ENCODE measurements around the gene GRK4. TPM values are rescaled to one million over a fixed set of nuclear protein-coding genes. Genes with fewer than 3 reads are reported as not detected.
A peak's percentile ranks its signal among the peaks of the same experiment; 100 is the strongest.

The GRK4 gene
- total RNA-seq, 1 experiment from 2014 or later: 4.5 TPM

- Mint-ChIP-seq H3K9me3 (ENCODE audit: unreplicated experiment) (no peaks in the 10 kb centered on the region), H3K27ac (ENCODE audit: low read depth, unreplicated experiment) (no peak overlapping the region), H3K4me3 (ENCODE audit: unreplicated experiment) (no peak overlapping the region), H3K4me1 (ENCODE audit: insufficient read depth, unreplicated experiment) (peaks cover 7% of the 10 kb centered on the region), H3K36me3 (ENCODE audit: insufficient read depth, unreplicated experiment) (peaks cover 14% of the 10 kb centered on the region), H3K27me3 (ENCODE audit: insufficient read depth, unreplicated experiment) (no peaks in the 10 kb centered on the region)
- no peak for DNase-seq (ENCODE audit: unreplicated experiment)
- ChIA-PET POLR2A (no interaction called here), CTCF (interaction anchor here (0.6 to 2.7 kb wide), 4 partner anchors 9 to 114 kb away, joined by 3 to 15 read pairs (median 4); no protein-coding TSS in a partner anchor)
- intact Hi-C loops (cut with micrococcal nuclease): no loop called here
- no peak for TF ChIP-seq CTCF (IDR thresholded peaks at IDR 0.05; ENCODE audit: unreplicated experiment)
- BruUV-seq (replicated peaks): no TSS peak
Observed at GRCh38 chr4:2968381-2968780, 5.0 kb downstream of the GRK4 start.

GRCh38 chr4:2971275-2971674, 7.9 kb downstream of the GRK4 start:
- H3K36me3 Mint-ChIP-seq (ENCODE audit: insufficient read depth, unreplicated experiment): peaks cover 4% of the 10 kb centered on the region
- H3K4me3 Mint-ChIP-seq (ENCODE audit: unreplicated experiment): no peak overlapping the region
- ChIA-PET POLR2A (no interaction called here), CTCF (no interaction called here)
- no peak for DNase-seq (ENCODE audit: unreplicated experiment)
- no peaks in the 10 kb centered on the region for H3K27me3 Mint-ChIP-seq (ENCODE audit: insufficient read depth, unreplicated experiment)
- H3K4me1 Mint-ChIP-seq (ENCODE audit: insufficient read depth, unreplicated experiment): no peaks in the 10 kb centered on the region
- BruUV-seq (replicated peaks): no TSS peak
- TF ChIP-seq CTCF (IDR thresholded peaks at IDR 0.05; ENCODE audit: unreplicated experiment): no peak
- intact Hi-C loops (cut with micrococcal nuclease): no loop called here
- H3K9me3 Mint-ChIP-seq (ENCODE audit: unreplicated experiment): no peaks in the 10 kb centered on the region
- H3K27ac Mint-ChIP-seq (ENCODE audit: low read depth, unreplicated experiment): no peak overlapping the region

GRCh38 chr4:2977211-2978088, 14.1 kb downstream of the GRK4 start:
- peak overlapping the region; percentile 84 for H3K27ac Mint-ChIP-seq (ENCODE audit: low read depth, unreplicated experiment)
- H3K27me3 Mint-ChIP-seq (ENCODE audit: insufficient read depth, unreplicated experiment): peaks cover 3% of the 10 kb centered on the region
- no peaks in the 10 kb centered on the region for H3K9me3 Mint-ChIP-seq (ENCODE audit: unreplicated experiment)
- CTCF ChIA-PET: interaction anchor here (0.6 to 8.3 kb wide), 33 partner anchors 9 to 110 kb away, joined by 3 to 80 read pairs (median 4); partner anchors contain the start of genes GRK4 and NOP14
- DNase-seq (ENCODE audit: unreplicated experiment): peak; percentile 57
- intact Hi-C loops (cut with micrococcal nuclease): loop anchor here (1.0 kb wide), 1 partner anchor 60 kb away; no protein-coding TSS in a partner anchor
- H3K4me3 Mint-ChIP-seq (ENCODE audit: unreplicated experiment): no peak overlapping the region
- no peak for TF ChIP-seq CTCF (IDR thresholded peaks at IDR 0.05; ENCODE audit: unreplicated experiment)
- peaks cover 6% of the 10 kb centered on the region for H3K4me1 Mint-ChIP-seq (ENCODE audit: insufficient read depth, unreplicated experiment)
- BruUV-seq (replicated peaks): no TSS peak
- peaks cover 4% of the 10 kb centered on the region for H3K36me3 Mint-ChIP-seq (ENCODE audit: insufficient read depth, unreplicated experiment)
- POLR2A ChIA-PET: interaction anchor here (0.6 to 6.4 kb wide), 8 partner anchors 12 to 111 kb away, joined by 3 to 55 read pairs (median 3); partner anchors contain the start of genes GRK4 and NOP14

GRCh38 chr4:2981256-2981819, 18.0 kb downstream of the GRK4 start:
- Mint-ChIP-seq H3K27ac (ENCODE audit: low read depth, unreplicated experiment) (no peak overlapping the region), H3K9me3 (ENCODE audit: unreplicated experiment) (peaks cover 7% of the 10 kb centered on the region), H3K27me3 (ENCODE audit: insufficient read depth, unreplicated experiment) (peaks cover 15% of the 10 kb centered on the region), H3K36me3 (ENCODE audit: insufficient read depth, unreplicated experiment) (no peaks in the 10 kb centered on the region), H3K4me1 (ENCODE audit: insufficient read depth, unreplicated experiment) (peaks cover 6% of the 10 kb centered on the region), H3K4me3 (ENCODE audit: unreplicated experiment) (no peak overlapping the region)
- intact Hi-C loops (cut with micrococcal nuclease): no loop called here
- POLR2A ChIA-PET: no interaction called here
- no peak for DNase-seq (ENCODE audit: unreplicated experiment)
- no peak for TF ChIP-seq CTCF (IDR thresholded peaks at IDR 0.05; ENCODE audit: unreplicated experiment)
- BruUV-seq (replicated peaks): no TSS peak
- CTCF ChIA-PET: interaction anchor here (0.6 to 8.3 kb wide), 5 partner anchors 26 to 312 kb away, joined by 3 to 80 read pairs (median 3); no protein-coding TSS in a partner anchor

Data from MCF 10A (cell line).